NK-92 treated with Interleukin-12 subunit alpha and Interleukin-12 subunit beta, amount 100 ng/mL, for 24 hours (cell line): ENCODE data around the gene KIAA1671.

Experiments
- DNase-seq: peaks from one replicate; lab custom pipeline; 2025; lab: John Stamatoyannopoulos, UW

Gene KIAA1671

GRCh38 chr22:25068707-25069106 lies 116.2 kb downstream of the KIAA1671 start:
- DNase-seq: no peak

- DNase-seq: no peak
Measured at GRCh38 chr22:25069426-25069757, 116.9 kb downstream of the KIAA1671 start.

- no peak for DNase-seq
Measured at GRCh38 chr22:25069758-25070481, 117.4 kb downstream of the KIAA1671 start.

- no peak for DNase-seq
Measured at GRCh38 chr22:25070956-25071355, 118.4 kb downstream of the KIAA1671 start.

GRCh38 chr22:25071720-25072119 lies 119.2 kb downstream of the KIAA1671 start:
- no peak for DNase-seq

- no peak for DNase-seq
Measured at GRCh38 chr22:25072406-25072805, 119.9 kb downstream of the KIAA1671 start.

GRCh38 chr22:25076336-25076735 lies 123.8 kb downstream of the KIAA1671 start:
- peak; percentile 36 for DNase-seq

- DNase-seq: no peak
Measured at GRCh38 chr22:25077056-25077455, 124.5 kb downstream of the KIAA1671 start.

- no peak for DNase-seq
Measured at GRCh38 chr22:25077964-25078363, 125.4 kb downstream of the KIAA1671 start.

- DNase-seq: no peak
Measured at GRCh38 chr22:25078591-25078990, 126.1 kb downstream of the KIAA1671 start.

GRCh38 chr22:25080855-25081254 lies 128.3 kb downstream of the KIAA1671 start:
- no peak for DNase-seq

GRCh38 chr22:25081409-25081824 lies 128.9 kb downstream of the KIAA1671 start:
- DNase-seq: no peak

- no peak for DNase-seq
Measured at GRCh38 chr22:25082096-25082495, 129.6 kb downstream of the KIAA1671 start.

- DNase-seq: no peak
Measured at GRCh38 chr22:25083056-25083806, 130.7 kb downstream of the KIAA1671 start.

GRCh38 chr22:25083807-25084200 lies 131.3 kb downstream of the KIAA1671 start:
- no peak for DNase-seq

- DNase-seq: no peak
Measured at GRCh38 chr22:25084405-25085107, 132.0 kb downstream of the KIAA1671 start.

GRCh38 chr22:25085156-25085555 lies 132.6 kb downstream of the KIAA1671 start:
- DNase-seq: no peak

GRCh38 chr22:25085930-25086901 lies 133.7 kb downstream of the KIAA1671 start:
- DNase-seq: no peak

GRCh38 chr22:25086902-25087282 lies 134.4 kb downstream of the KIAA1671 start:
- DNase-seq: no peak

- DNase-seq: no peak
Measured at GRCh38 chr22:25090225-25090890, 137.8 kb downstream of the KIAA1671 start.

GRCh38 chr22:25091458-25091857 lies 138.9 kb downstream of the KIAA1671 start:
- DNase-seq: no peak
